Right lung (tissue), 5 donors: ENCODE measurements around the gene CRTC3. TPM values are rescaled to one million over a fixed set of nuclear protein-coding genes. Genes with fewer than 3 reads are reported as not detected.

ENCODE experiments used
- DNase-seq, 2 donors: peaks; one replicate each; pipeline ENCODE4 v3.0.0-alpha.2; 2013
- polyA plus RNA-seq, 5 donors: library from polyadenylated mRNA; unstranded; fragments of 120-200 nt; gene quantifications; one replicate each; pipeline versions ENCODE4 v1.2.1 to v1.2.3, GENCODE V29; 2013; ENCODE audit warnings: inconsistent platforms in 1 of 5, low replicate concordance in 1 of 5; ENCODE audit not compliant: insufficient read length in 5 of 5, insufficient read depth in 1 of 5

CRTC3 gene
- polyA plus RNA-seq, 5 donors, result 32.1 to 39.6 (median 37.7) TPM

DNA sequence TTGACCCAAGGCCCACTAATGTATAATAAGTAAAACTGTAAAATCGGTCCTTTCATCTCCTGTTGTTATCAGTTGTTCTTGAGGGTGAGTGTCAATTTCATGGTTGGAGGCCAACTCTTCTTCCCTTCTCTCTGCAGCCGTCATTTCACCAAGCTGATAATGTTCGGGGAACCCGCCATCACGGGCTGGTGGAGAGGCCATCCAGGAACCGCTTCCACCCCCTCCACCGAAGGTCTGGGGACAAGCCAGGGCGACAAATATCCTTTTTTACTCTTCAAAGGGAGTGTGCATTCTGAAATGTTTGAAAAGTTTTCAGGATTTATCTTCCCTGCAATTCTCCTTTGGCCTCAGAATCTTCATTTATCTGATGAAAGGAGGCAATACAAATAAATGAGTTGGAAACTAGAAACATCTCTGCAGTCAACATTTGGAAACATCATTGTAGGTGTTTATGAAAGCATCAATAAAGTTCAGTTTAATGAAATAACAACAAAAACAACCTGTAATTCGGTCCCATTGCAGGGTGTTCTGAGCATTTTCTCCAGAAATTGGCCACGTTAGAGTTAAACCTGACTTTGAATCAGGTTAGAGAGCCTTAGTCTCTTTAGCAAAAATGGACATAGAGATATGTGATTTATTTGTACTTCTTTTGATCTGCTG, 63.9 kb downstream of the CRTC3 start:
- DNase-seq, result no peak

DNA sequence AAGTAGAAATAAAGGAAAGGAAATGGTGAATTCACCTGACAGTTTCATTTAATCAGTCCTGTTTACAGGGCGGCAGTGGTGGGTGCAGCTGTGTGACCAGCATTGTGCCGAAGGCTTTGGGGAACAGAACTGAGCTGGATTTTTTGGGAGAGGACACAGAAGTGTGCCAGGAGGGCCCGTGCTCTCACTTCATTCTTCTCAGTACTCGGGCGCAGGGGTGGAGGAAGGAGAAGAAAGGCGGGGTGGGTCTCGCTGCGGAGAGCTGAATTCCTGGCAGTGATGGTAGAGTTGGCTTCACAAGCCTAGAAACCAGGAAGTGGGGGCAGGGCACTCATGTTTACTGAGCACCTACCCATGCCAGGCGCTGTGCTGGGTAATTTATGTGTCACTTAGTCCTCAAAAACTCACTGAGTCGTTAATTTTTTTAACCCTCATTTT, 64.6 kb downstream of the CRTC3 start:
- DNase-seq, result no peak

DNA sequence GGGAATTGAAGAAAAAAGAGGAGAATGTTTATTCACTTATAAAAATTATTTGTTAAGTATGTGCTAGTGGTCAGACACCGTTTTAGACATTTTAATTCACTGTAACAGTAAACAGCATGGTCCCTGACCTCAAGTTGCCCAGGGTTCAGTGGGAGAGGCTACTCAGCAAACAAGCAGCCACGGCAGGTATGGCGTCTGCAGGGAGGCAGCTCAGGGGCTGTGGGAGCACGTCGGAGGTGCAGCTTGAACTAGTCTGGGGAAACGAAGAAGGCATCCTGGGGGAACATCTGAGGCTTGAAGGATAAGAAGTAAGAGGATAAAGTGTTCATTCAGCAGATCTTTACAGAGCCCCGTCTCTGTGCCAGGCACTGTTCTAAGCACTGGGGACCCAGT, 66.0 kb downstream of the CRTC3 start:
- no peak for DNase-seq

DNA sequence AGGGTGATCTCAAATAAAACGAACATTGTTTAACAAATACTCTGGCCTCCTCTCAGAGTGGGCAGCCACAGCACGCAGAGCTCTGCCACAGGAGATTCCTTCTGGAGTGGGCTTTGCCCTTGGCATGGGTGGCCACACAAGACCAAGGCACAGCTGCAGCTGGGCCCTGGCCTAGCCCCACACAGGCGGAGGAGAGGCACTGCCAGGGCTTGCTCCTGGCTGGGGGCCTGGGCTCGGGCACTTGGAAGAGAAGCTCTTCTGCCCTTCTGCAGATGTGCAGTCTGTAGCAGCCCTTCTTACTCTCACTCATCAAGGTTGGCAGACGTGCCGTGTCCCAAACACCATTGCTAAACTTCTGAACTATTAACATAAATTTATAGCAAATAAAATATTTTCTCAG, 67.2 kb downstream of the CRTC3 start:
- DNase-seq, result no peak

DNA sequence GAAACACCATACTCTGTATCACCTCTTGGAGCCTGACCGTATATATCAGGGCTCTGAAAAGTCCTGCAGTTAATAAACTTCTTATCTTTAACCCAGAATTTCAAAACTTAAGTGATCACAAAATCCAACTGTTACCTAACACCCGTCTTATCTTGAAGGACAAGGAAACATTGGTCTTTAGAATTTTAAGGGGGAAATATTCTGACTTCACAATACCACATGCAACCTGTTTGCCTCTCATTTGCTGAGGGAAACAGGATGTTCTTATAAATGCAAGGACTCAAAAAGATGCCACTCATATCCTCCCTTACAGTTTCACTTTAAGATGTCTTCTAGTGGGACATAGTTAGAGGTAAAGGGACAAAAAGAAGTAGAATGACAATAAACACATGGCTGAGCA, 67.9 kb downstream of the CRTC3 start:
- DNase-seq, result no peak

DNA sequence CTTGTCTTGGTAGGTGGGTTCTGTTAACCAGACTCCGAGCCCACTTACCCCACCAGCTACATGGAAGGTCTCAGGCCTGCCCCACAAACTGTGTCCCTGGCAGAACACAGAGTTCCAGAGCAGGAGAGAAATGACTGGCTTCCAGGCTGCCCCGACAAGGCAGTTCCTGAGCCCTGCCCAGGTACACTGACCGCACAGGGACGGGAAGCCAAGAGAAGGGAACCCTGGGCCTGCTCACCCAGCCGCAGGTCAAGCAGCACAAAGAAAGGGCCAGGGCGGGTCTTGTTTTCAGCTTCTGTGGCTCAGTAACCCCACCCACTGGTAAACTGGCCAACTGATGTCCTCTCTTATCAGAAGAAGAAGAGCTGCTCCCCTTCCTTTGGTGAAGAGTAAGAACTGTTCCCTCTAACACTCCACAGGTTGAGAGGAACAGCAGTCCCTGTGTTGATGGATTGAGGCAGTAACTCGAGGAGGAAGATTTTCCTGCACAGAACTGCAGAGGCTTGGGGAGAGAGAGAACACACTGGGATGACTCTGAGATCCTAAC, 68.4 kb downstream of the CRTC3 start:
- no peak for DNase-seq

DNA sequence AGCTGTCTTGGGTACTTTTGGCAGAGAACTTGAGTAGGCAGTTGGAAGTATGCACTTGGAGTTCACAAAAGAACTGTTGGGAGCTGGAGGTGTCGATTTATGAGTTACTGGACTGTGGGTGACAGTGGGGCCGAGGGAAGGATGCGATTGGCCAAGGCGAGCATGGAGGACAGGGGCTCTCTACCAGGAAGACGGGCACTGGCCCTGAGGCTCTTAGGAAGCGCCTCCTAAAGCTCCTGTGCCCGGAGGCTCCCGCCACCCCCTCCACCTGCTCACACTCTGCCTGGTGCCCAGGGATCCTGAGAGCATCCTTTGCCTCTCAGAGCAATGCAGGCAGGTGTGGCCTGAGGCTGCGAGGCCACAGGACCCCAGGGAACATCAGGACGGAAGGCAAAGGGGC, 69.0 kb downstream of the CRTC3 start:
- DNase-seq, result no peak

DNA sequence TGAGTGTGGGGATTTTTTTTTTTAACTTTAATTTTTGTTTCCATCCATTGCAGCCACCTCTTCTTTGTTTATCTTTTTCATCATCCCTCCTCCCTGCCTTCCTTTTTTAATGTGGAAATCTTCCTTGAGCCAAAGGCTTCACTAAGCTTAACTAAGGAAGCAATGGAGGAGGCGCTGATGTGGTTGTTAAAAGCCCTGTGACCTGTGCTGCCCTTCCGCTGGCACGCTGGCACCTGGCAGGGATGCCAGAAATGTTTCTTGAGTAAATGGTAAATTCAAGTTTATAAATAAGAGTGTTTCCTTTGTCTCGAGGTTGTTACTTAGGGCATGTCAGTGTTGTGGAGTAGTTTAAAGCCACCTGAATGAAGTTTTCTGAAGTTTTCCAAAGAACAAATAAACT, 69.4 kb downstream of the CRTC3 start:
- DNase-seq, result no peak

DNA sequence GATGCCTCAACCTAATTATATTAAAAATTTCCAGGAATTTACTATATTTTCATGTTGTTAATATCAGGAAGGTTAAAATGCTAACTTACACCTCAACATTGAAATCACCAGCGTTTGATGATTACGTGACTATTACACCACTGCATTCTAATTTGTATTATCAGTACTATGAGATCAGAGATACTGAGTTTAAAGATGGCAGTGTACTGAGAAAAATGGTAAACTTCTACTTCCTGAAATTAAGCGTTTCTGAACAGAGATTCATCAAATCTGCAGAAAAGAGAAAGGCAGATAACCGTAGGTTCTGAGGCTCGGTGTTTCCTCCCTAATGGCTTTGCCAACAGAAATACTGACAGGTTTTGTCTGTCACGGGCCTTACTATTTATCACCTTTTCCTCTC, 69.9 kb downstream of the CRTC3 start:
- DNase-seq, result no peak

DNA sequence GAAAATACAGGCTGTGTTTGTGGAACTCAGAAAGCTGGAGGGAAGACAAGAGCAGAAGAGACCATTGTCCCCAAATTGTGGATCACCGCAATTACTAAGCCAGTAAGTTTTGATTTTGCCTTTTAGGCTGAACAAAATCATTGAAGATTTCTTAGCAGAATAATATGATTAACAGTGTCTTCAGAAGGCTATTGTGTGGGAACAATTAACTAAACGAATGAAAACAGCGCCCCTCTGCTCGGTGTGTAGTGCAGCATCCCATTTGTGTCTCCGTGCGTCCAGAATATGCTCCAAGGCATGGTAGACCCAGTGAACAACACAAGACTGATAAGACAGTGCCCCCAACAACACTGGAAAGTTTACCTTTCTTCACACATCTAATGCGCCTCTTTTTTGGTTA, 71.2 kb downstream of the CRTC3 start:
- no peak for DNase-seq

DNA sequence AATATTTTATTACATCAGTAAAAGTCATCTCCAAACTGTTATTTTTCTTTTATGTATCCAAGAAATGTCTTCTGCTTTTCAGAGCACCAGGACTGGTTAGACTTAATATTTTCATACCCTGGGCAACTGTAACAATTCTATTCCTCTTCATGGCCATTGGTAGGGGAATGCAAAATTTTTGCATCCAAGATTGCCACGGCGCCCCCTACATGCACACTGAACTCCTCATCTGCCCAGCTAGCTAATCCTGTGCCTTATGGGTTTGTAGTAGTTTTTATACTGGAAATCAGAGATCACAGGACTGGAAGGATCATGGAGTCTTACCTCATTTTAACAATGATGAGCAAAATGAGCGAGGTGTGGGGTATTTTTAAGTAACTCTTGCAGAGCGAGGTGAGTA, 74.2 kb downstream of the CRTC3 start:
- no peak for DNase-seq

DNA sequence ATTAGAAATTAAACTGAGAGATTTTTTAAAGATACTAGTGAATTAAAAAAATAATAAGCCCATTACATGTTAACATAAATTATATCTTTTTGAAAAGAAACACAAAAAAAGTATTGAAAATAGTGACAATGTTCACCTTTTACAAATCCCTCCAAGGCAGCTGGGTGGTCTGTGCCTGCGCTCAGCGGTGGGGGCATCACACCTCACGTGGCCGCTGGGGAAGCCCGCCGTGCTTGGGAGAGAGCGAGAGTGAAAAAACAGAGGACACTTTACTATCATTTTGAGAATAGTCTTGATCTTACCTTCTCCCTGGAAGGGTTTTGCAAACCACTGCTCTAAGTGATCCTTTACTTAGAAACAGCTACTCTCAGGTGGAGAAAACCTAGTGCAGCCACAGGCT, 76.9 kb downstream of the CRTC3 start:
- DNase-seq, result no peak

DNA sequence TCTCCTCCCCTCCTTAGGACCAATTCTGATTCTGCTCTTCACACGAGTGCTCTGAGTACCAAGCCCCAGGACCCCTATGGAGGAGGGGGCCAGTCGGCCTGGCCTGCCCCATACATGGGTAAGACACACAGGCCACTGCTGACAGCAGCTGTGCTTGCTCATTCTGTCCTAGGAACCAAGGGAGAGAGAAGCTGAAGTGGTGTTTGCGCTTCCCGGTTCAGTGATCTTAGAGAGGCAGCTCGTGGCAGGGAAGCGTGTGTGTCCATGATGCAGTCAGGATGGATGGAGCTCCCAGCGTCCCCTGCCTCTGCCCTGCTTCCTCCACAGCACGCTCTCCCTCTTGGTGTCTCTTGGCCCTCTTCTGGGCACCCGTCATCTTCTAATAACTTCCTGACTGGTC, 77.6 kb downstream of the CRTC3 start:
- DNase-seq, result no peak

DNA sequence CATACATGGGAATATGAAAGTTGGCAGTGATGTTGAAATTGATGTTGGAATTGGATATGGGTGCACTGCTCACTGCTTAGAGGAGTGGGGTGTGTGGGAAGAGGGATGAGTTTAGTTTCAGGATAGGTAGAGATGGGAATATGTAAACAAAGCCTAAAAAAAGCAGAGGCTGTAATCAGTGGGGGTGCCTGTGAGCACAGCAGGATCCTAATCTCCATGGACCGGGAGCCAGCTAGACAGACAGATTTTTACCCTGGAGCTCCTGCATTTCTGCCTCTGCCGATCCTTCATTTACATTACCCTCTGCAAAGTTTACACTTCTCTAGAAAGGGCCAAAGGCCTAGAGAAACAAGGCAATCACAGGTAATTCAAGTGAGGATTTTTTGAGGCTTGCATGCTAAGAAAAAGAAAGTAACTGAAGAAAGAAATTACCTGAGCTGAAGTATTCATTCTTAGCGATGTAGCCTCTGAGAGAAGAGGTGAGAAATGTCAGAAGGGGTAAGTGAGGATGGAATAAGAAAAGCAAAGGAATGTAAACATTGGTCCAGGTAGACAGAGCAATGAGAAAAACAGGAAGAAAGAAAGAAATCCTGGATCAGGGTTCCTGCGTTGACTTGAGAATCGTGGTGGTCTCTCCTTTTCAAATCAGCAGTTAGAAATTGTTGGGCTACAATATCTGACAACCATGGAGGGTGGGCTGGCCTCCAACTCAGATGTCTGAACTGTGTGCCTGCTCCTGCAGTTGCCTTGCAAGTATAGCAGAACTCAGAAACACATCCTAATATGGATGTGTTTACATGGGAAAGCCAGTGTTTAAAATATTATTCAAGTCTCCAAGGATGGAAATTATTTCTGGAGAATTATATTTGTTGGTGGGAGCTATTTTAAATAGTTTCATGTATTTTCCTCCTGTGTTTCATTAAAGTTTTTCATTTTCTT, 79.8 kb downstream of the CRTC3 start:
- peak; percentile 51 to 56 for DNase-seq

DNA sequence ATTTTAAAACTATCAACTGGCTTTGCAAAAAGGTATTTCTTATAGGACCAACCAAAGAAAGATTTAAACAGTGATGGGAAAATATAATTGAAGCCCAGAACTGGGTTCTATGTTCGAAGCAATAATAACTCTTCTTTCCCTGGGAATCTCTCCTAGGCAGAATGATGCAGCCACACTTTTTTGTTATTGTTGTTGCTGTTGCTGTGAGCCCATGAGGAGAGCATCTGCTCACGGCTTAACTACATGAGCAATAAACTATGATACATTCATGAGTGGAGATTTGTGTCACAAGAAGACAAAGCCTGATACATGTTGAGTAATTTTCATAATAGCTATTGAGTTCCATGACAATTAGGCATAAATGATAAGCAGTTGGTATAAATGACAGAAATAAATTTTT, 80.5 kb downstream of the CRTC3 start:
- peak in 1 of 2 donors; percentile 39 for DNase-seq

DNA sequence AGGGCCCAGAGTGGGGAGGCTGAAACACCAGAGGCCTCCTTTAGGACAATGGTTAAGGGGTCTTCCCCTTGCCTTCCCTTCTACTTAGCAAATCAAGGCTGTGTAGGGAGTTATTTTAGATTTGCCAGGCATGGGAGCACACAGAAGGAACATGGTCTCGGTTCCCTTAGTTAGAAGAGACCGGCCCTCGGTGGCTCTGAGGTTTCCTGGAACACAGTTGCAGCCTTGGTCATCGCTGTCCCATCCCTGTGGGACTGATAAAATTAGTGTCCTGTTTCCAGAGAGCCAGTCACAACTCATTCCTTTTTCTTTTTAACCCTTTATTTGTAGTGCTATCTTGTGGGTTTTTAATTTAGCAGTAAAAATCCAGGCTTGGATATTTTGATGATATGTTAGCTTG, 81.4 kb downstream of the CRTC3 start:
- DNase-seq, result no peak

DNA sequence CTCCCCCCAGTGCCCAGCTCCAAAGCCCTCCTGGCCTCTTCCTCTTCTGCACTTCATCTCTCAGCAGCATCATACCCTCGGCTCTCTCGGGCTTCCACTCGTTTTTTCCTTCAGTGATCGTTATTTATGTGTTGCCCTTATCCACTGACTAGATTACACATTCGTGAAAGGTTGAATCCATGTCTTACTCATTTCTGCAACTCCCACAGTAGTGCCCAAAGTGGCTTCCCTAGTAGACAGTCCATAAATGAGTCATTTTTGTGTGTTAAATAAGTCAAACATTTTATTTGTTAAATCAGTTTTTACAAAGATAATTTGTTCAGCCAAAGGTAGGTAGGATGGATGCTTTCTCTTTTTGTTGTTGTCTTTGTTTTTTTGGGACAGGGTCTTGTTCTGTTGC, 87.4 kb downstream of the CRTC3 start:
- no peak for DNase-seq

DNA sequence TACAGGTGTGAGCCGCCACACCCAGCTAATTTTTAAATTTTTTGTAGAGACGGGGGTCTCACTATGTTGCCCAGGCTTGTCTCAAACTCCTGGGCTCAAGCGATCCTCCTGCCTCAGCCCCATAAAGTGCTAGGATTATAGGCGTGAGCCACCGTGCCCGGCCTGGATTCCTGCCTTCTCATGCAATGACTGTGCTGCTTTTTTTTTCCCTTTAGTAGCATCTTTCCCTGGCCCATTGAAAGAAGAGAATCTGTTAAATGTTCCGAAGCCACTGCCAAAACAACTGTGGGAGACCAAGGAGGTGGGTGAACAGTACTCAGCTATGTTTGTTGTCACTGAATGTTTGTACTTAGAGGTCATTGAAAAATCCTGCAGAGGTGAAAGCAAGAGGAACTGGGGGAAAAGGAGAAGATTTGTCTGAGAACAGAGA, 88.0 kb downstream of the CRTC3 start:
- no peak for DNase-seq

DNA sequence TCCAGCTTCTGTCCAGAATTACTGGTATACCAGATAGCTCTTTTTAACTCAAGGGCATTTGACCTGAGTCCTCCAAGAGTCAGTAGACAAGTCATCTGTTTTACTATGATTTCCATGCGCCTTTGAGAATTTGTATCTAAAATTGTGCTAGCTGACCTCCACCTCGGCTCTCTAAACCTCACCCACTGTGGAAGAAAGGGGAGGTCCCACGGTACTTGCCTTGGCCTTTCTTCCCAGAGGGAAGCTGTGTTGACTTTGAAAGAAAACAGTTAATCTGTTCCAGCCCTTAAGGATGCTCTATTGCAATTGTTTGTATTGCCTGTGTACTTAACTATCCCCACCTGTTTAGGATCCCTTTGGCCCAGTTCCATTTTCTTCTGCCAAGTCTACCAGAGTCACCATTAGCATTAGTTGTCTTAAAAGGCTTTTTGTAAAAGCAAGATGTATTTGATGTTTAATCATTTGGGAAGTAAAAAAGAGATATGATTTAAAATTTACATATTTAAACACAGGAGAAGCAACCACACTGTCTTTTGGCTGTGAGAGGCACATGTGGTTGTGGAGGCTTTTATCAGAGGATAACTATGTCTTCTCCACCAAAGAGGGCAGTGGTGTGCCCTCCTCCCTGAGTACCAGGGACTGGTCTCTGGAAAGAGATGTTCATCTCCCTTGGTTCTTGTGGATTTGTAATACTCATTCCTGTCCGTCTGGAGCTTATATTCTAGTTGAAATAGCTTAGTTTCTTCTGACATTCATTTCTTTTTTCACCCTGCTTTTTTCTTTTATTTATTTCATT, 88.8 kb downstream of the CRTC3 start:
- no peak for DNase-seq

DNA sequence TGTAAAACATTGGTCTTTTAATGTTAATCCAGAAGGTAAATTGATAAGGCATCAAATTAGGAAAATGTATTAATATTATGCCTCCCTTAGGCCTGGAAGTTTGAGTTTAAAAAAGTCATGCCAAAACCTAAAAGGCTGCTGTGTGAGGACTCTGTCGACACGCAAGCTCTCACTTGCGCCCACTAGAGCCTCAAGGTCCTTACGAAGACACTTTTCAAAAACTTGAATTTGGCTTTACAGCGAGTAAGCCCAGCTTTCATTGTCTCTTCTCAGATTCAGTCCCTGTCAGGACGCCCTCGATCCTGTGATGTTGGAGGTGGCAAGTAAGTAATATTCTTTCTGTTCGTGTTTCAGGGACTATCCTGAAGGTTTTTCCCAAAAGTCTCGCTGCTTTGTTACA, 89.7 kb downstream of the CRTC3 start:
- no peak for DNase-seq

DNA sequence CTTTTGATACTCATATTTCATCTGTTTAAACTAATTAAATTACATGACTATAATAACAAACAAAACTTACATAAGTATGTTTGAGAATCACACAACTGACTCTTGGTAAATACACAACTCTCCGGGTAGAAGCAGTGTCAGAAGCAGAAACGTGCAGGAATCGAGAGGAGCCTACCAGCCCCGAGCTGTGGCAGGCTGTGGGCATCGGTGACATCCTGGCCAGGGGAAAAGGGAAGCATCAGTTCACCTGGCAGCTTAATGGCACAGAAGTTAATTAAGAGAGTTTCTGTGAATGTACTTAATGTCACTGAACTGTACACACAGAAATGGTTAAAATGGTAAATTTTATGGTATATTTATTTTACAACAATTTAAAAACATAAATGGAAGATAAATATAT, 90.2 kb downstream of the CRTC3 start:
- DNase-seq, result no peak

DNA sequence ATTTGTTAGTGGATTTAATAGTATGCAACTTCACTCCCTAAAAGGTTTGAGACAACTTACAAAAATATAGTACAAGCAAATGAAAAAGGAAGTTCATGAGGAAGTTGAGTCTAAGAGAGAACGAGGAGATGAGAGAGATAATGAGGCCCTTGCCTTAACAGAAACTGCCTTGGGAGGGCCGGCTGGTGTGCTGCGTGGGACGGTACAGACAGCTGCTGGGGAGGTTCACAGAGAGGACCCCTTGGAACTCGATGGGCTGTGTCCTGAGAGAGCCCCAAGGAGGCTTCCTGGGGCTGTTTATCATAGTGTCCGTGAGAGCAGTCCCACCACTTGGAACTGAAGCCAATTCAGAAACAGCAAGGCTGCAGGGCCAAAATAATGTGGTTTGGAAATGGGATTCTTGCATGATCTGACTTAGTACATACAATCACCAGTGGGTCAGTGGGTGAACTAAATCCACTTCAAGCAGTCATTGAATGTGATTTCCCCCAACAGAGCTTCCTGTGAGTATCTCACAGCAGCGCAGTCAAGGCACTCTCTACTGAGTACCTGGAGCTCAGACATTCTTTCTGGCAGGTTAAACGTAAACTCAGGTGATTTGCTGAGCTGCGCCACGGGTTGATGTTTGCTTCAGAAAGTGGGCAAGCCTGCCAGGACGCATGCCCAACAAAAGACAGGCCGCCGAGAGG, 90.8 kb downstream of the CRTC3 start:
- DNase-seq, result no peak
